GM19238 (cell line): Measurements from ENCODE around the gene RABGGTB.
"Not testable (repeated sequence)": the region's sequence is repeated elsewhere in the genome, so short reads cannot be mapped to it uniquely, and the experiment has no call there.

Experiments
- DNase-seq: peaks from one replicate; pipeline ENCODE4 v3.0.0; 2011; ENCODE audit warnings: low spot score; ENCODE audit not compliant: insufficient read length

Gene RABGGTB

GRCh38 chr1:75785983-75786853 is at the start of gene RABGGTB:
RABGGTB (plus strand) TSS chr1:75786256; CDS start chr1:75786272, 16 bp downstream.
- peak; percentile 66 for DNase-seq

DNA sequence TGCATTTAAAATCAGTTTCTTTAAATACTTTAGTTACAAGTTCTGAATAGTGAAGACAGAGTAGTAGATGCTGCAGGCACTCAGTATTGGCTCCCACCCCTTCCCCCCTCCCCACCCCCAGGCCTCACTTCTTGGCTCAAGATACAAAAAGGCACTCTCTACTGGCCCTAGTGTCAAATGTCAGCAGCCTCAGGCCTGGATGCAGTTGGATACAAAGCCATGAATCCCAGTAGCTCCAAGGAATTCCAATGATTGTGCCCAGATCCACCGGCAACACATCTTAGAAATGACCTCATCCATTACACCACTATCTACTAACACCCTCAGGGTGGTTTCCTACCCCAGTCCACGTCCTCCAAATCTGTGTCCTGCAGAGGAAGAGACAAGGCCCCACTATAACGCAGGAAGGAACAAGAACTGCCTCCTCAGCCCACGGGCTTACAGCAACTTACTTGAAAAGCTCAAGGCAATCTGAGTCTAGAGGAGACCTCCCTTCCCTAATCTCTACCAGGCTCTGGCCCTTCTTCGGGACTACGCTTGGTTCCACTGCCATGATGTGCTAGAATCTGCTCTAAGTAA is 43.9 kb upstream of the RABGGTB start:
- no peak for DNase-seq

GRCh38 chr1:75745276-75745675 is 40.8 kb upstream of the RABGGTB start:
- DNase-seq = no peak

GRCh38 chr1:75757210-75757609 is 28.8 kb upstream of the RABGGTB start:
- not testable (repeated sequence) for DNase-seq

DNA sequence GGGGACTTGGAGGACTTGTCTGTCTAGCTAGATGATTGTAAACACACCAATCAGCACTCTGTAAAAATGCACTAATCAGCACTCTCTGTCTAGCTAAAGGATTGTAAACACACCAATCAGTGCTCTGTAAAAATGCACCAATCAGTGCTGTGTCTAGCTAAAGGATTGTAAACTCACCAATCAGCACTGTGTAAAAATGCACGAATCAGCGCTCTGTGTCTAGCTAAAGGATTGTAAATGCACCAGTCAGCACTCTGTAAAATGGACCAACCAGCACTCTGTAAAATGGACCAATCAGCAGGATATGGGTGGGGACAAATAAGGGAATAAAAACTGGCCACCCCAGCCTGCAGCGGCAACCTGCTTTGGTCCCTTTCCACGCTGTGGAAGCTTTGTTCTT is 27.5 kb upstream of the RABGGTB start:
- not testable (repeated sequence) for DNase-seq

DNA sequence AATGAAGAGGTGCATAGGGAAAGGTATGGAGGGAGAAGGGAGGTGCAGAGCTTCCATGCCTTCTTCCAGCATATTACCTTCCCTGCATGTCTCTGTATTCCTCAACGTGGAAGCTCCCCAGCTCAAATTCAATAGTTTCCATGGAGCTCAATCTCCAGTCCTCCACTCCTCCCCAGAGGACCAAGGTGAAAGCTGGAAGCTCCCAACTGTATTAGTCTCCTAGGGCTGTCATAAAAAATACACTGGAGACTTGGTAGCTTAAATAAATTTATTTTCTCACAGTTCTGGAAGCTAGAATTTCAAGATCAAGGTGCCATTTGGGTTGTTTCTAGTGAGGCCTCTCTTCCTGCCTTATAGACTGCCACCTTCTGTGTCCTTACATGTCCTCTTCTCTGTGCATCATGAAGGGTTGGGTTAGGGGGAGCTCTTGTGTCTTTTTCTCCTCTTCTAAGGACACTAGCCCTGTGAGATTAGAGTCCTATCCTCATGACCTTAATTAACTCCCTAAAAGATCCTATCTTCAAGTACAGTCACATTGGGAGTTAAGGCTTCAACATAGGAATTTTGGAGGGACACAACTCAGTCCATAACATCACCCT is 21.9 kb upstream of the RABGGTB start:
- no peak for DNase-seq

DNA sequence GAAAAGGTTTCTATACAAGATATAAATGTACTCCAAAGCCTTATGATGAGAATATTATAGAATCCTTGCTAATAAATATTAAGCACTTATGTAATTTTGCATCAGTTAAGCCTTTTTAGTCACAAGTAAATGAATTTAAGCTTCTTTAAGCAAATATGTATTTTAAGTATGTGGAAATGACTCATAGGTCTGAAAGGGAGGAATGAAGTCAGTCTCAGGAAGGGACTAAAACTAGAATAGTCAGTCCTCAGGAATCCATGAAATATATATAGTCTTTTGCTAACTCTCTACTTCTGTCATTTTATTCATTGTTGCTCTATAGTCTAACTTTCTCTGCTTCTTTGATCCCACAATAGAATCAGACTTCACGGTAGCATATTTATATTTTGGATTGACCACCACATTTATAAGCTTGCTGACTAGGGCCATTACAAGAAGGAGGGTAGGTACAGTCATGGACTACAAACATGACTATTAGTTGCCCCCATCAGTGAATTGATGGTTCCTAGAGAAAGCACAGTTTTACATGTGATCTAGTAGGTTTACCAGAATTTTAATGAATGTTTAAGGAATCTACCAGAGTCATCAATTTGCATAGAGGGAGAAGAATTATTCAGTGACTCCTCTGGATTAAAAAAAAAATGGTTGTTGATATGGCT is 20.2 kb upstream of the RABGGTB start:
- DNase-seq = no peak

DNA sequence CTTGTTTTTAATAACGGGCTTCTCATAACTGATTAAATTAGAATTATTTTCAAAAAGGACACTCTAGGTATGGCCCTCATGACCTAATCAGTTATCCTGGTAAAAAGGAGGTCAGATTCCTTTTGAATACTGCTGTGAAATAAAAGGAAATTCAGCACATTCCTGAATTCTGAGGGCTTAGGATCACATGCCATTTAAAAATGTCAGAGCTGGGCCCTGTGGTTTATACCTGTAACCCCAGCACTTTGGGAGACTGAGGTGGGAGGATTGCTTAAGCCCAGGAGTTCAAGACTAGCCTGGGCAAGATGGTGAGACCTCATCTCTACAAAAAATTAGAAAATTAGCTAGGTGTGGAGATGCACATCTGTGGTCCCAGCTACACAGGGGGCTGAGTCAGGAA is 18.0 kb upstream of the RABGGTB start:
- DNase-seq = no peak

DNA sequence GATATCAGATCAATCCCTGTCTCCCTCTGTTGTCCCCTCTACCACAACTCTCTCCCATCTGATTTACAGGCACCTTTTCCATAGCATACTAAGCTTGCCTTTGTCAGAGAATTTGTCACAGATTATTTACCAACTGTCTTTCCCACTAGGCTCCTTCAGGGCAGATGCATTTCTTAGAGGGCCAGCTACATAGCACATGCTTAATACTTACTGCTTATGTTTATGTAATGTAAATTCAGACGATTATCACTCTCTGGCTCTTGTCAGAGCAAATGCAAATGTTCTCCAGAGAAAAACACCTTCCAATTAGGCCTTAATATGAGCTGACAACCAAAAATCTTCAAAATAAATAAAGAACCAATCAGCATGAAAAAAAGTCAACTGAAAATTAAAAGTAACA is 15.3 kb upstream of the RABGGTB start:
- DNase-seq = no peak

- DNase-seq = no peak
Measured at GRCh38 chr1:75771978-75772377, 14.1 kb upstream of the RABGGTB start.

GRCh38 chr1:75777812-75778211 is 8.2 kb upstream of the RABGGTB start:
- not testable (repeated sequence) for DNase-seq

DNA sequence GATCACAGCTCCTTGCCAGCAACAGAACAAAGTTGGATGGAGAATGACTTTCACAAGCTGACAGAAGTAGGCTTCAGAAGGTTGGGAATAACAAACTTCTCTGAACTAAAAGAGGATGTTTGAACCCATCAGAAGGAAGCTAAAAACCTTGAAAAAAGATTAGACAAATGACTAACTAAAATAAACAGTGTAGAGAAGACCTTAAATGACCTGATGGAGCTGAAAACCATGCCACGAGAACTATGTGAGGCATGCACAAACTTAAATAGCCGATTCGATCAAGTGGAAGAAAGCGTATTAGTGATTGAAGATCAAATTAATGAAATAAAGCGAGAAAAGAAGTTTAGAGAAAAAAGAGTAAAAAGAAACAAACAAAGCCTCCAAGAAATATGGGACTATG is 7.4 kb upstream of the RABGGTB start:
- not testable (repeated sequence) for DNase-seq

DNA sequence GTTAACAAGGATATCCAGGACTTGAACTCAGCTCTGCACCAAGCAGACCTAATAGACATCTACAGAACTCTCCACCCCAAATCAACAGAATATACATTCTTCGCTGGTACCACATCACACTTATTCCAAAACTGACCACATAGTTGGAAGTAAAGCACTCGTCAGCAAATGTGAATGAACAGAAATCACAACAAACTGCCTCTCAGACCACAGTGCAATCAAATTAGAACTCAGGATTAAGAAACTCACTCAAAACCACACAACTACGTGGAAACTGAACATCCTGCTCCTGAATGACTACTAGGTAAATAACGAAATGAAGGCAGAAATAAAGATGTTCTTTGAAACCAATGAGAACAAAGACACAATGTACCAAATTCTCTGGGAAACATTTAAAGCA is 5.9 kb upstream of the RABGGTB start:
- DNase-seq = not testable (repeated sequence)

GRCh38 chr1:75783920-75784319 is 2.1 kb upstream of the RABGGTB start:
- not testable (repeated sequence) for DNase-seq

- no peak for DNase-seq
Measured at GRCh38 chr1:75785320-75785982, 605 bp upstream of the RABGGTB start.

DNA sequence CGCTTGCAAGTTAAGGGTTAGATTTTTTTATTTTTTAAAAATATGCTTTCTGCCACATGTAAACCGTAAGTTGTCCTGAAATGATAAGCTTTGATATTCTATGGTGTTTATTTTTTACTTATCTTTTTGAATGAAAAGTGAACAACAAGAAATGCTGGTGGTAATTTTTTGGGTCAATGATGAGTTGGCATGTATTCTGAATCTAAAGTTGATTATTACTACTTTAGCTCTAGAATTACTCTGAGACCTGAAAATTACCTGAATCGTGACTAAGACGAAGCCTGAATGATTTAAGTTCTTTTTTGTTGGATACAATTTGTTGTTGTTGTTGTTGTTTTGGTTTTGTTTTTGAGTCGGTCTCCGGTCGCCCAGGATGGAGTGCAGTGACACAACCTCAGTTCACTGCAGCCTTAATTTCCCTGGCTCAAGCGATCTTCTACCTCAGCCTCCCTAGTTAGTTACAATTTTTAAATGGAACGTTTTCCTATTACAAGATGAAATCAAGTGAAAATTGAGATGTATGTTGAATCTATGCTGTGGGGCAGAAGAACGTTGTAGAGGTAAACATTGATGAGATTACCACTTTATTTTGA is 941 bp downstream of the RABGGTB start:
- no peak for DNase-seq

DNA sequence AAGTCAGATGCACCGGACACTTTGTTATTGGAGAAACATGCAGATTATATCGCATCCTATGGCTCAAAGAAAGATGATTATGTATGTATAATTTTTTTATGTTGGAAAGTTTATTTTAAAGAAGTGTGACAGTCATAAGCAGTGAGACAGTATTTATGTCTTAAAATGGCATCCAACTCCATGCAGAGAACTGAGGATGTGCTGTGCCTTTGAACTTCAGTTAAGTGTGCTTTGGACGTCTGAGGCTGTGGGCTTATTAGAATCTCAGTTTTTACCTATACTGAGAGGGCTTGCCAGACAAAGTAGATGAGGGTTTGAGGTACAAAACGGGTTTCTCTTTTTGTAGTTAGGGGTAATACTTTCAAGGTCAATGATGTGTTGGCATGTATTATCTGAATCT is 1.5 kb downstream of the RABGGTB start:
- DNase-seq = no peak

GRCh38 chr1:75789988-75790387 is 3.9 kb downstream of the RABGGTB start:
- no peak for DNase-seq

DNA sequence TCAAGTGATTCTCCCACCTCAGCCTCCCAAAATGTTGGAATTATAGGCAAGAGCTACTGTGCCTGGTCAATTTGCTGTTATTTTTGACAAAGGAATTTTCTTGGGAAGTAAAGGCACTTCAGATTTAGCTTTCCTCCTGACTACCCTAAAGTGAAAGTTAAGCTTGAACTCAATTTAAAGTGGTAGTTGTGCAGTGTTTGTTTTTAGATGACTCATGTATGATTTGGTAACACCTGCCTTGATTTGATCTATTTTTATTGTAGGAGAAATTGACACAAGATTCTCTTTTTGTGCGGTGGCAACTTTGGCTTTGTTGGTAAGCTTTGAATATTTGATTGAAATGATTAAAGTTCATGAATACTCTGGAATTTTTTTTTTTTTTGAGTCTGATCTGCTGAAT is 5.0 kb downstream of the RABGGTB start:
- no peak for DNase-seq

DNA sequence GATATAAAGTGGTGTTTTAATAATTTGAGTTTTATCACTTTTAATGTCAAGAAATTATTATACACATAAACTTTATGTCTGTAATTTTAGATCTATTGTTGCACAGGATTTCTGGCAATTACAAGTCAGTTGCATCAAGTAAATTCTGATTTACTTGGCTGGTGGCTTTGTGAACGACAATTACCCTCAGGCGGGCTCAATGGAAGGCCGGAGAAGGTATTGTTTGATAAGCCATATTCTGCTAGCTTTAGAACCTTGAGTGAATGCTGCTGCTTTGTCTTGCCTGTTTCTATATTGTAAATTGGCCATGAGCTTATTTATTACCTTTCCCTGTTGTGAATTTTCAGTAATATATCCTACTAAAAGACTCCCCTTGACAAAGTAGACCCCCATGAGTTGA is 6.0 kb downstream of the RABGGTB start:
- no peak for DNase-seq

- DNase-seq = no peak
Measured at GRCh38 chr1:75794382-75794781, 8.3 kb downstream of the RABGGTB start.
